SIG-M5 treated with dmso at 0.1 percent for 504 hours (cell line): ENCODE data around the gene GEMIN8.

Experiments
- DNase-seq: peaks from one replicate; lab custom pipeline; 2025; ENCODE audit not compliant: unreplicated experiment; lab: John Stamatoyannopoulos, UW

GEMIN8 gene, protein sequence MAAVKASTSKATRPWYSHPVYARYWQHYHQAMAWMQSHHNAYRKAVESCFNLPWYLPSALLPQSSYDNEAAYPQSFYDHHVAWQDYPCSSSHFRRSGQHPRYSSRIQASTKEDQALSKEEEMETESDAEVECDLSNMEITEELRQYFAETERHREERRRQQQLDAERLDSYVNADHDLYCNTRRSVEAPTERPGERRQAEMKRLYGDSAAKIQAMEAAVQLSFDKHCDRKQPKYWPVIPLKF

DNA sequence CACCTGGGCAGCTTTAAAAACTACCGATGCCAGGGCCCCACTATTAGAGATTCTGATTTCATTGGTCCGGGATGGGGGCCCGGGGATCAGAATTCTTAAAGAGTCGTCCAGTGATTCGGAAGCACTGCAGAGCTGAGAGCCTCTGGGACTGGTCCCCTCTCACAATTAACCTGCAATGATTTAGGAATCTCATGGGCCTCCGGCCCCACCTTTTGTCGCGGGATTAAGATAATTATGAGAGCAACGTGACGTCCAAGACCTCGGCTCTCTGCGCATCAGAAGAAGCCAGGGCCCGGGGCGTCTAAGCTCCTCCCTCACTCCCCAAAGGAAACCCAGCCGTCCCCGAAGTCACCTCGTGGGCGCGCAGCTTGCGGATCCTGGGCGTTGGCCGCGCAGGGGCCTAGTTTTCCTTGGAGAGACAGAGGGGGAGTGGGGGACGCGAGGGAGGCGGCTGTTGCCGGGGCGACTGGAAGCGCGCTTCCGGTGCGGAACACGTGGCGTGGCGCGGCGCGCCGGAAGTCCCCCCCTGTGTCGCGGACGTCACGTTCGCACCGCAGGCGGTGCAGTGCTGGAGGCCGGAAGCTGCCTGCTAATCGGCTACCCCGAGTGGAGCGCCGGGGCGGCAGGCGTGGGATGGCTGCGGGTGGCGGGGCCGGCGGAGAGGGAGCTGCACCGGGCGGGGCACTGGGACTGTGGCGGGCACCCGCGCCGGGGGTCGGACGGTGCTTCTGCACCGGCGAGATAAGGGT, at the start of gene GEMIN8:
GEMIN8 (minus strand) TSS at position 468 of the 749 bp plus-strand sequence. CDS start 8,414 bp downstream, outside the sequence.
- DNase-seq, result peak; percentile 71

- no peak for DNase-seq
These were observed 46.9 kb upstream of the GEMIN8 start for GRCh38 chrX:14076639-14077038.

- DNase-seq, result no peak
These were observed 43.9 kb upstream of the GEMIN8 start for GRCh38 chrX:14073556-14073955.

DNA sequence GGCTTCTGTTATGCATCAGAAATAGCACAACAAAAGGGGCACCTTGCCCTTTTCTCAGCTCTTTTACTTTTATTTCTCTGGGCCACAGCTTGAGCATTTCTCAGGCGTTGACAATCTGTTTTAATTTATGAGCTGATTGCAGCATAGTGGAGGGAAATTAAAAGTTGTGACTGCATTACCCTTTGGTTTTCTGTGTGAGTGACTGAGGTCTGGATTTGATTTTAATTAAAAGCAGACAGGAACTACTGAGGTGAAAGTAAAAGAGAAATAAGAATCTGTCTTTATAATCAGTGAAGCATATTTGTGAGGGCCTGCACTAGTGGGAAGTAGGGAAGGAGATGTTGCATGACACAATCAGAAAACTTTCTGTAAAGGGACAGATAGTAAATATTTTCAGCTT, 43.4 kb upstream of the GEMIN8 start:
- DNase-seq, result no peak

GRCh38 chrX:14065800-14066199, 36.1 kb upstream of the GEMIN8 start:
- DNase-seq, result no peak

DNA sequence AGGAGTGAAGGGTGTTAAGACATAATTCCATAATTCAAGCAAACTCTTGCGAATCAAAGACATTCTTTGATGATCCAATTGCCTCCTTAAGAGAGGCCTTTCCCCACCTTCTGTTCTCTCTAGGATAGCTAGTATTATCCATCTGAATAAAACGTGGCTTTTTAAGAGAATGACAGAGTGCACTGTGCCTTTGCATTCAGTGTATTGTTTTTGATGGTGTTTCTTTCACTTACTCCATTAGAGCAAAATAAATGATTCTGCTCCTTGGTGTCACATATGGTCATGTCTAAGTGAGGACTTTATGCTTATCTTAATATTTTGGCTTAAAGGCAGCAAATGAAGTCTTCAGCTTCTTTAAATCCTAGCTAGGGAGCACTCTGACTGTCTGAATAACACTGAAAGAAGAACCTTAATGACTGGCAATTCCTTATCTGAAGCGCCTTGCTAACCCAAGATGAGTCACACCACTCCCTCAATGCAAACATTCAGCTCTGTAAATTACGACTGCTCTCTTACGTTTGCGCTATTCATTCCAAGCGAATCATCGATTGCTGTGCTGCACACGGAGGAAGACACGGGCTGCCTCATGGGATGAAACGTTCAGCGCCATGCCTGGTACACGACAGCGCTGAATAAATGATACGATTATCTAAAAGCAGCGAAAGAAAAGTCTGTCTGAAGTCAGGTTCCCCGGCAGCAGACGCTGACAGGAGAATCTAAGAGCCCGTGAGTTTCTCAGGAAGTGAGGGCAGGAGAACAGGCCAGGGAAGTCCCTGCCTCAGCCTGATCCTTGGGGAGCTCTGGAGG, 35.1 kb upstream of the GEMIN8 start:
- no peak for DNase-seq

DNA sequence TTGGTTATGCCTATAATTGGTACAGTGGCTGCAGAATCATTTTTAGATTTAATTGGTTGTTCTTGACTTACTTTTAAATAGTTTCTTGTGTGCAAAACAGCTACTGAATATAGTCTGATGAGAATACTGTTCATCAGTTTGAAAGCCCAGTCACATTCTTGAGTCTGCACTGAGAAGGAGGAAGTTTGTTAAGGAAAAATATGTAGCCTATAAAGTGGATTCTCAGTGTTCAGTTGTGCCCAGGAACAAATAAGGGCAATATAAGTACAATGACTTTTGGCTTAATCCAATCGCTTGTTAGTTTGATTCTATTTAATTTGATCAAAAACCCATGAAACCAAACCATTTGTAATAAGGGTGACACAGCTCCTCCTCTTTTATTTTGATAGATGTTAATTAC, 32.8 kb upstream of the GEMIN8 start:
- no peak for DNase-seq

GRCh38 chrX:14056206-14056605, 26.5 kb upstream of the GEMIN8 start:
- DNase-seq, result no peak

DNA sequence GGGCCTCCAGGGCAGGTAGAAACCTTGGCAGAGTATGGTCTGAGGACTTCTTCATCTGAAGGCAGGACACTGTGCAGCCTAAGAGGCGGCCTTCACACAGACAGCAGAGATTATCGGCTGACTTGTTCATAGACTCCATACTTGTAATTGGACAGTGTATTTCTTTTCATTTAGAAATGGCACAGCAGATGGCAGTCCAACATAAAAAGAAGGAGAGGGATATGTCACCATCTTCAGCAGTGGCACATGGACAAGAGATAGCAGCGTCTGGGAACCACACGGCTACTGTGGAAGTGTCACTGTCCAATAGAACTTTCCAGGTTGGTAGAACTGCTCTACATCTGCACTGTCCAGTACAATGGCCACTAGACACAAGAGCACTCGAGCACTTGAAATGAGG, 21.7 kb upstream of the GEMIN8 start:
- no peak for DNase-seq

DNA sequence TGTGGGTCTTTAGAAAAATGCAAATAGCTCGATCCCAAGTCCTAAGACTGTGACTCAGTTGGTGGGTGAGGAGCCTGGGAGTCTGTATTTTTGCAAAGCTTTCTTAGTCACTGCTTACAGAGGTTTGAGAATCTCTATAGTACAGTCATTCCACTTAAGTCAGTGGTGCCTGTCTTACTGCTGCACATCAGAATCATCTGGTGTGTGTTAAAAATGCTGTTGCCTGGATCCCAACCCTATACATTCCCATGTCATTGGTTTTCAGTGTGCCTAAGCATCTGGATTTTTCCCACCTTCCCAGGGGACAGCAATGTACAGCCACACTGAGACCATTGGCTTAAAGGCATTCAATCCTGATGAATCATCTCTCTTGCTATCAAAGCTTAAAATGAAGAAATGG, 21.0 kb upstream of the GEMIN8 start:
- no peak for DNase-seq

DNA sequence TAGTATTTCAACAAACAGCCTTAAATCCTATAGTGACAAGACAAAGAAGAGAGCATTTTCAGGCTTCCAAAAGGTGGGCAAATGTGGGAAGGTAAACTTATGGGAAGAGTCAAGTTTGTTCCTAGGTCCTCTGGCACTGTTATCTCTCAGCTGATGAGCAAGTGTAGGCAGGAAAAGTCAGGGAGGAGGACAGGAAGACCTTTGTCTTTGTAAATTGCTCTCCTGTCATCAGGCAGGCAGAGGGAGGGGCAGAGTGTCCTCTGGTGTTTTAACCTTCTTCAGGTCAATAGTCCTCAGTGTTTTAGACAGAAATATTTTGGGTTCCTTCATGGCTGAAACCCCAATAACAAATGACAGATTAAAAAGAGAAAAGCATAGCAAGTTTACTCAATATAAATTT, 13.5 kb upstream of the GEMIN8 start:
- no peak for DNase-seq

GRCh38 chrX:14039344-14039743, 9.7 kb upstream of the GEMIN8 start:
- DNase-seq, result peak; percentile 58

DNA sequence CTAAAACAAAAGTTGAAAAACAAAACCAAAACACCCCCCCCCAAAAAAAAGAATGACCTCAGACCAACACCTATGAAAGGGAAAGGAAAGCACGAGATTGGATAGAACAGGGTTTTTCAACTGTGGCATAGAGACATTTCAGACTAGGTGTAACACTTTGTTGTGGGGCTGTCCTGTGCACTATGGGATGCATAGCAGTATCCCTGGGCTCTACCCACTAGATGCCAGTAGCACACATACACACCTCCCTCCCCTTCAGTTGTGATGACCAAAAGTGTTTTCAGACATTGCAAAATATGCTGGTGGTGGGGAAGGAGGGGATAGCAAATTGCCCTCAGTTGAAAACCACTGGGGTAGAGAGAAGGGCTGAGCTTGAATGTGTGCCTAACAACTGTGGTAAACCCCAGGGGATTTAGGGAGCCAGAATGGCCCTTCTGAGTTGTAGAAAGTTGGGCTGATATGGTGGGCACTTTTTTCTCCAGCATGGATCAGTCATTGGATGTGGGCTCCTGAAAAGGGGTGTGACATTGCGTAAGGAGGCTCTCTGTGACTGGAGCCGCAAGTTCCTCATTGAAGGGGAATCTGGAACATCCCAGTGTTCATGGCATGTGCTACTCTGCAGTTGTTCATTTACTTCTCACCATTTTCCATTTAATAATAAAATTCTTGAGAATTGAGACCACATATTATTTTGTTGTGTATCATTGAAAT, 8.8 kb upstream of the GEMIN8 start:
- DNase-seq, result peak; percentile 61

DNA sequence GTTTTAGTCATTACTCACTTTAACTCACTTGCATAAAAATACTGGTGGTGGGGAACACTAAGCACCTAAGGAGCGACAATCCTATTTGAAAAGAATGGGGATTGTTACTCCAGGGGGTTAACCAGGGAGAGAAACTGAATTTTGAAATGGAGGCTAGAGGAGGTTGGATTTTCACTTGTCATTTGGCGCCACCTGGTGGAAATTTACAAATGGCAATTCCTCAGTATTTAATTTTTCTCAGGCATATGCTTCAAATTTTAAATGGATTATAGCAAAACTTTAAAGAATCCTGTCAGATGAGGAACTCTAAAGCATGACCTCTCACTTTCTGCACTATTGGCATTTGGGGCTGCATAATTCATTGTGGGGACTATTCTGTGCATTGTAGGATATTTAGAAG, 2.7 kb upstream of the GEMIN8 start:
- DNase-seq, result peak; percentile 19

- DNase-seq, result no peak
These were observed 460 bp upstream of the GEMIN8 start for GRCh38 chrX:14030174-14030530.

DNA sequence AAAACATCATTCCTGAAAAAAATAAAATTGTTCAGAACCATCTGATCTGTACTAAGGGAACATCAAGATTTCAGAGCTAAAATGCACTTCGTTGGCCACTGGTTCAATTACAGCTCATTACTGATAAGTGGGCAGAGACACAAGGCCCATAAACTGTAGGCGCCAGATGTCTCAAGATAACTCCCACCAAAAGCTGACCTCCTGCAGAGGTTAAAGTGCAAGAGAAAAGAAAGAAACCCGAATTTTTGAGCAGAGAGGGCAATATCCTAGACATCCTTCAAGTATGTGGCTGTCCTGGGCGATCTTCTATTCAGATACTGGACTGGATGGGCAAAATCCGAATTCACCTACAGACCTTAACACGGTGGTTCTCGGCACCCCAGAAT, 660 bp downstream of the GEMIN8 start:
- no peak for DNase-seq

GRCh38 chrX:14028473-14028872, 1.2 kb downstream of the GEMIN8 start:
- no peak for DNase-seq

DNA sequence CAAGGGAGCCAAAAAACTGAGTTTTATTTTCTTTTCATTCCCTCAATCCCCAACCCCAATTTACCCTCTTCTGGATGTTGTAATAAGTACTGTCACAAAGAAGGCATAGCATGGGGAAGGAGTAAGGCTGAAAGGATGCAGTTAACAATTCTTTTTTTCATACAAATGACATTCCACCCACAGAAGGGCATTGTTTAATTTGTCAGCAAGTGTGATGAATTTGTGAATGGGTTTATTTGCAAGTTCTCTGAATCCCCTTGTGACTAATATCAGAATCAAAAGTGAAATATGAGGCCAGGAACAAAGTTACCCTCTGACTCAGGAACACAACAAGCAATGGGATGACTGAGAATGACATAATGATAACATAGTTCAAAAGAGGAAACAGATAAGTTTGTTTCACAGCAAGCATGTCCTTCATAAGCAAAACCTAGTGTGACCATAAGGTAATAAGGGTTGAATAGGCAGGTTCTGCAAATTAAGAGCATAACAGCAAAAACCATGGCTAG, 2.1 kb downstream of the GEMIN8 start:
- DNase-seq, result peak; percentile 54

- no peak for DNase-seq
These were observed 2.7 kb downstream of the GEMIN8 start for GRCh38 chrX:14027036-14027435.

- no peak for DNase-seq
These were observed 3.6 kb downstream of the GEMIN8 start for GRCh38 chrX:14026121-14026520.

DNA sequence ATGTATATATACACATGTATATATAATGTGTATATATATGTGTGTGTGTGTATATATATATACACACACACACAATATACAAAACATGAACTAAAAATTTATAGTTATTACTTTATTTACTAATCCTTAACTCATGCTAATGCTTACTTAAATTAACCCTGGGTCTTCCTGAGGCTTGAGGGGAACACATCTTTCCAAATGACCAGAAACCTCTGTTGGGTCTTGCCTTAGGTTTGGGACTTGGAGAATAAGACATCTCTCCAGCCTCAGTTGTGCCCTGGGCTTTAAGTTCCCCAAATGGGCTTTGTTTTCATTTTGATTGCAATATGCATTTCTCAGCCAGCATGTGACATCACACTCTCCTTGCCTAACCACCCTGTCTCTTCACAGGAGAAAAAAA, 7.7 kb downstream of the GEMIN8 start:
- no peak for DNase-seq
